Muscle layer of colon (tissue), 2 donors: ENCODE data around the gene RPRD2.

Experiments
- H3K27ac ChIP-seq: one replicate; pipeline ENCODE4 v1.7.0; 2013; ENCODE audit warnings: low read depth, mild to moderate bottlenecking, low read length, moderate library complexity
- H3K27me3 ChIP-seq, 2 donors: one replicate each; pipeline ENCODE4 v1.7.0; 2013; ENCODE audit warnings: low read length in 2 of 2, mild to moderate bottlenecking in 2 of 2; ENCODE audit not compliant: insufficient read depth in 2 of 2, control insufficient read depth in 1 of 2
- H3K36me3 ChIP-seq: one replicate; pipeline ENCODE4 v1.7.0; 2013; ENCODE audit warnings: mild to moderate bottlenecking, low read length; ENCODE audit not compliant: insufficient read depth
- H3K4me1 ChIP-seq: one replicate; pipeline ENCODE4 v1.7.0; 2013; ENCODE audit warnings: mild to moderate bottlenecking, low read length; ENCODE audit not compliant: insufficient read depth
- H3K4me3 ChIP-seq, 2 donors: one replicate each; pipeline ENCODE4 v1.7.0; 2013; ENCODE audit warnings: low read length in 2 of 2, low read depth in 1 of 2, mild to moderate bottlenecking in 1 of 2, moderate library complexity in 1 of 2
- H3K9ac ChIP-seq: one replicate; pipeline ENCODE4 v1.7.0; 2013; ENCODE audit warnings: low read length
- H3K9me3 ChIP-seq: one replicate; pipeline ENCODE4 v1.7.0; 2013; ENCODE audit warnings: mild to moderate bottlenecking, low read length
- donor health status: abdominal sarcoma.
- donor health status: Adenocarcinoma of cecum.

The RPRD2 gene

DNA sequence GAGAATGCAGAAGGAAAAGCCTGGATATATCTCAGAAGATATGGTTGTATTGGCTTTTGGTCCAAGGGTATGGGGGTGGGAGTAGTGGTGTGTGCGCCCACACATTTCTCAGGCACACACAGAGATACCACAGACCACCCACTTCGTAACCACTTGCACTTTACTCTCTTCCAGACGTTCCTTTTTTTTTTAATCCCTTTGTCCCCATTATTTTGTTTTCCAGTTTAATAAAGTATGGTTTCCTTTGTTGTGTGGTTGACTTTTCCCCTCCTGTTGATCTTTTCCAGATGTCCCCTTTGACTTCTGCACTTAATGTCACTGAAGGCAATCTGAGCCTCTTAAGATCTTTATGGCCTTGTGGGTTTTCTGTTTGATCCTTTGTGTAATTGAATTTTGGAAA is 112.8 kb downstream of the RPRD2 start:
- no peaks in the 10 kb centered on the region for H3K9me3 ChIP-seq
- no peak overlapping the region for H3K9ac ChIP-seq
- H3K27me3 ChIP-seq, result no peaks in the 10 kb centered on the region
- no peak overlapping the region for H3K27ac ChIP-seq
- peaks cover 14% of the 10 kb centered on the region for H3K36me3 ChIP-seq
- no peak overlapping the region for H3K4me3 ChIP-seq
- H3K4me1 ChIP-seq, result peaks cover 9% of the 10 kb centered on the region

DNA sequence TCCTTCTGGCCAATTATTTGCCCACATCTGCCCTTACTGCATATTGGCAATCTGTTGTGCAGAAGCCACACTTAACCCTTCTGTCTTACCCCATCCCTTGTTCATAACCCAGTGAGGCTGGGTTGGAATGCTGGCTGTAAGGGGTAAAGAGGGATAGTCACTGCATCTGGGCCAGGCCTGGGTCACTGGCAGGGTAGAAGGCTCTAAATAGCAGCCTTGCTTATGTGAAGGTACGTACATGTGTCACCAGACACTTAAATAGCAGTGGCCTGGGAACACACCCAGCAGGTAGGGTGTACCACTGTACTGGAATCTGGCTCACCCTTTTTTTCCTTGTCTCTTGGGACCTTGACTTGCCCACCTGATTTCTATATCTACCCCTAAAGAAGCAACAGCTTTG is 113.4 kb downstream of the RPRD2 start:
- Histone ChIP-seq H3K27ac (no peak overlapping the region), H3K4me3 (no peak overlapping the region), H3K36me3 (peaks cover 8% of the 10 kb centered on the region), H3K9ac (no peak overlapping the region), H3K27me3 (no peaks in the 10 kb centered on the region), H3K4me1 (peaks cover 9% of the 10 kb centered on the region), H3K9me3 (no peaks in the 10 kb centered on the region)

DNA sequence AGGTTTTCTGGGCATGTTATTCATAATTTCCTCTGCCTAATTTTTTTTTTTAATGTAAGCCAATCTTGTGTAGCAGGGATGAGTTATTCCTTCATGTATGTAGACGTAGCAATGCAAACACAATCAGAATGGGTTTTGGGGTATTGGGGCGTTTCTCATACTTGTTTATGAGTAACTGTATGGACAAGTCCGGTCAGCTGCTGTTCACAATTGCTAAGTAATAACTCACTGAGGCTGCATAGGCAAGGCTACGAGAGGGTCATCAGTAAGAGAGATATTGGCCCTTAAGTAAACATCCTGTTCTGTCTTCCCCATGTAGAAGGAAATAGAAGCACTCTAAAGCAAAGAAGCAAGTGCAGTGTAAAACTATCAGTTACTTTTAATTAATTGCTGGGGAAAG is 113.8 kb downstream of the RPRD2 start:
- Histone ChIP-seq H3K9me3 (no peaks in the 10 kb centered on the region), H3K36me3 (peaks cover 4% of the 10 kb centered on the region), H3K27me3 (no peaks in the 10 kb centered on the region), H3K4me1 (peaks cover 9% of the 10 kb centered on the region), H3K4me3 (no peak overlapping the region), H3K9ac (no peak overlapping the region), H3K27ac (no peak overlapping the region)

DNA sequence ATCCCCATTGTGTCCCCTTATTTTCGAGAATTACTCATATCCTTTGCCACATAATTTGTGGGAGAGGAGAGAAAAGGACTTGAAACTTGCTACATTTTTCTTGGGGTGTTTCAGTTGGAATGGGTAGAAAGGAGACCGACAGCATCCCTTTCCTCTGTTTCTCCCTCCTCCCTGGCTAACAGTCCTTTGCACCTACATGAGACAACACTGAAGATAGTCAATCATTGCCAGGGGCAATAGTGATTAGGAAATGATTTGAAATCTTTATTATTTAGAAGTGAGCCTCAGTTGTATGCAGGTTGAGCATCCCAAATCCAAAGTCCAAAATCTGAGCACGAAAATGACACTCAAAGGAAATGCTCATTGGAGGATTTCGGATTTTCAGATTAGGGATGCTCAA is 115.4 kb downstream of the RPRD2 start:
- H3K4me3 ChIP-seq, result no peak overlapping the region
- no peak overlapping the region for H3K9ac ChIP-seq
- no peaks in the 10 kb centered on the region for H3K9me3 ChIP-seq
- no peaks in the 10 kb centered on the region for H3K27me3 ChIP-seq
- peaks cover 9% of the 10 kb centered on the region for H3K4me1 ChIP-seq
- no peaks in the 10 kb centered on the region for H3K36me3 ChIP-seq
- H3K27ac ChIP-seq, result no peak overlapping the region

DNA sequence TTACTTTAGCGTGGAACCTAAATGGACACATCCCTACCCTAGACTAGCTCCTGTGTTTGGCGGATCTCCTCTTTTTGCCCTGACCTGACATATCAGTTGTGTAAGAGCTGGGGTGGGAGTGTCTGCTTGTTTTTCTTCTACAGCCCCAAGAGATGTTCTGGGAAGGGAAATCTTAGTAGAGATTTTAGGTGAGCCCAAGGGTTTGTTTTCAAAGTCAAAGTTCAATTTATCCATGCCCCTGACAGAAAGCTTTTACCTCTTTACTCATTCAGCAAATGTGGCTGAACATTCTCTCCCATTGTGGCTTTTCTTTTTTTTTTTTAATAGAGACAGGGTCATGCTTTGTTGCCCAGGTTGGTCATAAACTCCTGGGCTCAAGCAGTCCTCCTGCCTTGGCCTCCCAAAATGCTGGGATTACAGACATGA is 116.0 kb downstream of the RPRD2 start:
- Histone ChIP-seq H3K9me3 (no peaks in the 10 kb centered on the region), H3K4me1 (peaks cover 9% of the 10 kb centered on the region), H3K4me3 (no peak overlapping the region), H3K36me3 (no peaks in the 10 kb centered on the region), H3K27me3 (no peaks in the 10 kb centered on the region), H3K9ac (no peak overlapping the region), H3K27ac (no peak overlapping the region)

DNA sequence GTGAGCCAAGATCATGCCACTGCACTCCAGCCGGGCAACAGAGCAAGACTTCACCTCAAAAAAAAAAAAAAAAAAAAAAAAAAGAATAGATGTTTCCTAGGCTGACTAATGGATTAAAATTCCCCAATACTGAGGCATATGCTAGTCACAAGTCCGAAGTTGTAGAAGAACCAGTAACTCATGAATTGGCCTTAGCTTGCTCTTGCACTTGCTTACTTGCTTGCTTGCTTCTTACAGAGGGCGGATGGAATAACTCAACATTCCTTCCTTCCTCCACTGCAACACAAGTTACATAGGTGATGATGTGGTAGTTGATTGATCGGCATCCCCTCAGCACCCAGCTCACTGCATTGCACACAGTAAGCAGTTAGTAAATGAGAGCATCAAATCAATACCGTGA is 120.5 kb downstream of the RPRD2 start:
- no peak overlapping the region for H3K9ac ChIP-seq
- H3K27ac ChIP-seq, result no peak overlapping the region
- H3K4me1 ChIP-seq, result peaks cover 11% of the 10 kb centered on the region
- peaks cover 8% of the 10 kb centered on the region for H3K36me3 ChIP-seq
- no peaks in the 10 kb centered on the region for H3K9me3 ChIP-seq
- H3K27me3 ChIP-seq, result no peaks in the 10 kb centered on the region
- no peak overlapping the region for H3K4me3 ChIP-seq

DNA sequence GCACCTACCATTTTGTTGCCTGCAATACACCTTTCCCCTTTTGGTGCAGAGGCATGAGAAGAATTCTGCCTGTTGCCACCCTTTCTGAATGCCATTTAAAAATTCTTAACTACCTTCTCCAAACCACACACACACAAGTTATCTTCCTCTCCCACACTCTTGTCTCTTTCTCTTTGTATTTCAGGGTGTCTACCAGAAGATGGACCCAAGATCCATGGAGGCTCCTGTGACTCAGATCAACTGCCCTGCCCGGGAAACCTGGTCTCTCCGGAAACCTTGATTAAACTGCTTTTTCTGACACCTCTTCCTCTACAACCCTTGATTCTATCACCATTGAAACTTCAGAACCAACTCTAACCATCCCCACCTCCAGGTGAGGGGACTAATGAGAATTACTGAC is 120.9 kb downstream of the RPRD2 start:
- Histone ChIP-seq H3K9ac (no peak overlapping the region), H3K27ac (no peak overlapping the region)

DNA sequence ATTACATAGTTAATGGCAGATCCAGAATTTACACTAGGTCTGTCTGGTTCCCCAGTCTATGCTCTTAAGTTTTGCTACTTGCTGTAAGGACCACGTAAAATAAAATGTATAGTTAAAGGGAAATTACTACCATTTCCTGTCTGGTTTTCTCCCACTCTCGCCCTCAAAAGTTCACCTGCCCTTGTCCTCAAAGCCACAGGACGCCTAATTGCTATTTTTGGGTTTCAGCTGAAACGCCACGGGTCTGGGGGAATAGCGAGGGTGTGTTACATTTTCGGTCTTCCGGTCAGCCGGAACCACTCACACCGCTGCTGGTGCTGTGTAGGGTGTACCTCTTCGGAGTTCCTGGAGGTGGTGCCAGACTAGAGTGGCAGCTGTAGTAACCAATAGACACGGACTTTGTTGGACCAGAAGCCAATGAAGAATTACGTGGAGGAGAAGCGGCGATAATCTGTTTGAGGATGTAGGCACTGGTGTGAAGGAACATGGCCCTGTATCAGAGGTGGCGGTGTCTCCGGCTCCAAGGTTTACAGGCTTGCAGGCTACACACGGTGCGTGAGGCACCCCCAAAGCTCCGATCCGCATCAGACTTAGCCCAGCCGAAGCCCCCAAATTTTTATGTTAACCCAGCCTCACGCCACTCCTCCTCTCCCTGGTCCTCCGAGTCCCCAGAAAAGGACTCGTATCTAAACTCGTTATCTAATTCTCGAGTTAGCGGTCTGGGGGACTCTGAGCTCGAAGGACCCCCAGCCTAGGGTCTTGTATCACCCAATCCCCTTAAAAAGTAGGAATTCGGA is 123.2 kb downstream of the RPRD2 start, which contains the start of gene TARS2:
Gene TARS2, plus strand, starts transcription at position 454 of the 797 bp plus-strand sequence. Its CDS starts 32 bp downstream, at position 486.
- H3K27ac ChIP-seq, result peak within 1 kb of the TSS; percentile 67
- H3K9me3 ChIP-seq, result no peaks in the 10 kb centered on the region
- peaks cover 11% of the 10 kb centered on the region for H3K4me1 ChIP-seq
- H3K4me3 ChIP-seq, result peak within 1 kb of the TSS; percentile 43 to 93
- H3K36me3 ChIP-seq, result peaks cover 25% of the 10 kb centered on the region
- peak within 1 kb of the TSS; percentile 92 for H3K9ac ChIP-seq
- no peaks in the 10 kb centered on the region for H3K27me3 ChIP-seq

More for the DNA sequence above, 120.9 kb downstream of the RPRD2 start:
- H3K4me3 ChIP-seq, result no peak overlapping the region
- no peaks in the 10 kb centered on the region for H3K9me3 ChIP-seq
- no peaks in the 10 kb centered on the region for H3K27me3 ChIP-seq
- H3K4me1 ChIP-seq, result peaks cover 11% of the 10 kb centered on the region
- peaks cover 10% of the 10 kb centered on the region for H3K36me3 ChIP-seq

DNA sequence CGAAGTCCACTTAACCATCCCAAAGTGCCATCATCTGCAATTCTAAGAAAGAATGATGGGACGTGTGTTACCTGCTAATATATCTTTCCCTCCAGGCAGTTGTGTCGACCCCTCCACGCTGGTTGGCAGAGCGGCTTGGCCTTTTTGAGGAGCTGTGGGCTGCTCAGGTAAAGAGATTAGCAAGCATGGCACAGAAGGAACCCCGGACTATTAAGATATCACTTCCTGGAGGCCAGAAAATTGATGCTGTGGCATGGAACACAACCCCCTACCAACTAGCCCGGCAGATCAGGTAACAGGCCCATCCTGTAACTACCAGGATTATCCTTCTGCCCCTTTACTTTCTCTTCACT is 123.8 kb downstream of the RPRD2 start:
- peak overlapping the region; percentile 92 for H3K9ac ChIP-seq
- no peaks in the 10 kb centered on the region for H3K27me3 ChIP-seq
- no peaks in the 10 kb centered on the region for H3K9me3 ChIP-seq
- peaks cover 29% of the 10 kb centered on the region for H3K36me3 ChIP-seq
- peak overlapping the region; percentile 43 to 93 for H3K4me3 ChIP-seq
- peaks cover 11% of the 10 kb centered on the region for H3K4me1 ChIP-seq
- peak overlapping the region; percentile 67 for H3K27ac ChIP-seq

DNA sequence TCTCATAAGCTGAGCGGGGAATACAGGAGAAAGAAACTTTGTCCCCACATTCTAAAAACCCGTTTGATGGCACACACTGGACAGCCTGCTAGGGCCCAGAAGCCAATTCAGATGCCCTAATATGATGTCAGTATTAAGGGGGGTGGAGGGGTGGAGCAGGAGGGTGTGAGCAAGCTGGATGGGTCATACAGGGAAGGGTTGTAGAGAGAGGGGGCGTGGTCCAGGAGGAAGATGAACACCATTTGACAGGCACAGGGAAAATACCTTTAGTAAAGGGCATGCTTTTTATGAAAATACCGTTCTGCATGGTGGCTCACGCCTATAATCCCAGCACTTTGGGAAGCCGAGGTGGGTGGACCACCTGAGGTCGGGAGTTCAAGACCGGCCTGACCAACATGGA is 129.2 kb downstream of the RPRD2 start:
- H3K4me3 ChIP-seq, result no peak overlapping the region
- H3K9me3 ChIP-seq, result no peaks in the 10 kb centered on the region
- peaks cover 35% of the 10 kb centered on the region for H3K36me3 ChIP-seq
- peaks cover 6% of the 10 kb centered on the region for H3K4me1 ChIP-seq
- no peak overlapping the region for H3K9ac ChIP-seq
- H3K27ac ChIP-seq, result no peak overlapping the region
- H3K27me3 ChIP-seq, result no peaks in the 10 kb centered on the region

DNA sequence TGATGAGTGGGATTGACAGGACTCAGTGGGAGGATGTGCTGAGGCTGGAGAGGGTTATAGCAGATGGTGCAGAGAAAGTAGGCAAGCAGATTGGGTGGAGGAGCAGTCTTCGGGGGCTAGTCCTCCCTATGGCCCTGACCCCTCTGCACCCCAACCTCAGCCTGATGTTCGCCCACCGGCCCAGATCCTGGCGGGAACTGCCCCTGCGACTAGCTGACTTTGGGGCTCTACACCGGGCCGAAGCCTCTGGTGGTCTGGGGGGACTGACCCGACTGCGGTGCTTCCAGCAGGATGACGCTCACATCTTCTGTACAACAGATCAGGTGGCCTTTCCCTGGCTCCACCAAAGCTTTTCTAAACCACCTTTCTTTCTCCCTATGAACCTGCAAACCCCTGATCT is 134.4 kb downstream of the RPRD2 start:
- H3K27me3 ChIP-seq, result no peaks in the 10 kb centered on the region
- no peaks in the 10 kb centered on the region for H3K4me1 ChIP-seq
- no peak overlapping the region for H3K27ac ChIP-seq
- no peak overlapping the region for H3K4me3 ChIP-seq
- no peaks in the 10 kb centered on the region for H3K9me3 ChIP-seq
- H3K36me3 ChIP-seq, result peaks cover 20% of the 10 kb centered on the region
- H3K9ac ChIP-seq, result no peak overlapping the region

DNA sequence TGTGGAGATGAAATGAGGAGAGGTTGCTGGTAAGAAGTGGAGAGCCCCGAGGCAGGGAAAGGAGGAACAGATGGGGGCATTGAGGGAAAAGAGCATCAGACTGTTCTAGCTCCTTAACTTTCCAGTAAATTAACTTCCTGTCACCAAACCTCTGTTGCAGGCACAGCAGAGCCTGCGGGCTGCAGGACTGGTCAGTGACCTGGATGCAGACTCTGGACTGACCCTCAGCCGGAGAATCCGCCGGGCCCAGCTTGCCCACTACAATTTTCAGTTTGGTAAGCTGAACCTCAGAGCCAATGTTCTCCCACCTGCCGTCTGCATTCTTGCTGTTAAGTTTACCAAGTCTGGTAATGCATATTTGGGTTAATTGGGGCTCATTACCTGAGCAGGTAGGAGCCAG is 141.5 kb downstream of the RPRD2 start:
- peaks cover 10% of the 10 kb centered on the region for H3K4me1 ChIP-seq
- no peaks in the 10 kb centered on the region for H3K9me3 ChIP-seq
- H3K27ac ChIP-seq, result no peak overlapping the region
- H3K9ac ChIP-seq, result no peak overlapping the region
- no peaks in the 10 kb centered on the region for H3K27me3 ChIP-seq
- no peak overlapping the region for H3K4me3 ChIP-seq
- H3K36me3 ChIP-seq, result peaks cover 24% of the 10 kb centered on the region
